SK-MEL-5 (cell line): ENCODE results near the gene GMDS. TPM values are rescaled to one million over a fixed set of nuclear protein-coding genes. Genes with fewer than 3 reads are reported as not detected.

Experiments used
- DNase-seq: peaks from one replicate; pipeline ENCODE4 v3.0.0-alpha.2; 2016; ENCODE audit warnings: low read depth, low spot score
- in situ Hi-C: cut with HindIII; loops from 2 replicates; pipeline ENCODE4 v1.10.0; 2016; ENCODE audit warnings: low sequenced_read_pairs, high pct_unique_total_duplicates, low pct_unique_long_range_greater_than_20kb
- total RNA-seq: library from RNA; depleted of rRNA; stranded (reverse); fragments of >200 nt; shearing (Covaris generic); gene quantifications from 2 replicates; pipeline ENCODE4 v1.2.3, GENCODE V29; 2014

The GMDS gene
- total RNA-seq, 1 experiment from 2014 or later: 23.6 TPM

- in situ Hi-C loops: no loop called here
- no peak for DNase-seq
These were observed 312.1 kb downstream of the GMDS start for GRCh38 chr6:1933292-1933691.

DNA sequence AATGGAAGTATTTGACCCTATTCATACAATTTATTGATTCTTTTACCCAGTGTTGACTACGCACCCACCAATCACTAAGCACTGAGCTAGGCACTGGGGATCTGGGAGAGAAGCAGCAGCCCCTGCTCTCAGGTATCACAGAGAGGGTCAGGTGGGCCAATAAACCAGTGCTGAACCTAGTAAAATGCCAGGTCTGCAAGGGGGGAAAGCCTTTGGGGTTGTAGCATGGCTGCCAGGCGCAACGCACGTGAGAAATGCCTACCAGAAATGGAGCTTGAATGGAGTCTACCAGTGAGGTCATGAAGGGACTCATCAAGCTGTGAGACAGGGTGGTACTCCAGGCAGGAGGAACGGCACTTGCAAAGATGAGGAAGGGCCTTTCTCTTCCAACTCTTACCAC lies 313.6 kb downstream of the GMDS start:
- DNase-seq: no peak
- in situ Hi-C loops: no loop called here

GRCh38 chr6:1930356-1930755 lies 315.0 kb downstream of the GMDS start:
- no peak for DNase-seq
- in situ Hi-C loops: no loop called here

DNA sequence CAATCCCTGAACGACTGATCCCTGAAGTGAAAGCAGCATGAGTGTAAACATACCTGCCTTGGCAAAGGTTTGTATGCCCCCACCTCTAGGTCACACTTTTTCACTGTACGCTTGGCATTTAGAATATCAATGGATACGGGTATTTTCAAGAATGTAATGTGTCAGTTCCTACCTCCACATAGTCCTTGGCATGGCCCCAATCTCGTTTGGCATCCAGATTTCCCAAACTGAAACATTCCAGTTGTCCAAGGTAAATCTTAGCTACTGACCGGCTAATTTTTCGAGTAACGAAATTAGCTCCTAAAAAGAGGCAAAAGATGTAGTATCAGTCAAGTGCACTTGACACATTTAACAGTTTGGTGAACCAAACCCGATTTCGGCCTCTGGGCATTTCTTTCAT lies 315.5 kb downstream of the GMDS start:
- DNase-seq: no peak
- in situ Hi-C loops: no loop called here

DNA sequence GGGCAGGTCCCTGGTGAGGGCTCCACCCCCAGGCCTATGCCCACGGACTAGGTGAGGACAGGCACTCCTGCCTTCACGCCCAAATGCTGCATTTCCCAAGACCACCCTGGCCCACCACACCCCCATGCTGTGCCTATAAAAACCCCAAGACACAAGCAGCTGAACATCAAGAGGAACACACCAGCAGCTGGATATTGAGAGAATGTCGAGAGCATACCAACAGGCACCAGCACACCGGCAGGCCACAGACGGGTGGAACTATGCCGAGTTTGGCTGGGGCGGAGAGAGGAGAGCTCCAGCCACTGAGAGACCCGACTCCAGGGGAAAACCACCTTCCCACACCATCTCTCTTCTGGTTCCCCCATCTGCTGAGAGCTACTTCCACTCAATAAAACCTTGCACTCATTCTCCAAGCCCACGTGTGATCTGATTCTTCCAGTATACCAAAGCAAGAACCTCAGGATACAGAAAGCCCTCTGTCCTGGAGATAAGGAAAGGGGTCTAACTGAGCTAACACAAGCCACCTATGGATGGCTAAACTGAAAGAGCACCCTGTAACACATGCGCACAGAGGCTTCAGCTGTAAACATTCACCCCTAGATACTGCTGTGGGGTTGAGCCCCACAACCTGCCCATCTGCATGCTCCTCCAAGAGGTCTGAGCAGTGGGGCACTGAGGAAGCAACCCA lies 319.5 kb downstream of the GMDS start:
- in situ Hi-C loops: no loop called here
- no peak for DNase-seq

- in situ Hi-C loops: loop anchor here (25.0 kb wide), 1 partner anchor 286 kb away; no protein-coding TSS in a partner anchor
- no peak for DNase-seq
These were observed 322.0 kb downstream of the GMDS start for GRCh38 chr6:1923449-1923848.

GRCh38 chr6:1917626-1918371 lies 327.6 kb downstream of the GMDS start:
- no peak for DNase-seq
- in situ Hi-C loops: loop anchor here (25.0 kb wide), 1 partner anchor 280 kb away; no protein-coding TSS in a partner anchor

DNA sequence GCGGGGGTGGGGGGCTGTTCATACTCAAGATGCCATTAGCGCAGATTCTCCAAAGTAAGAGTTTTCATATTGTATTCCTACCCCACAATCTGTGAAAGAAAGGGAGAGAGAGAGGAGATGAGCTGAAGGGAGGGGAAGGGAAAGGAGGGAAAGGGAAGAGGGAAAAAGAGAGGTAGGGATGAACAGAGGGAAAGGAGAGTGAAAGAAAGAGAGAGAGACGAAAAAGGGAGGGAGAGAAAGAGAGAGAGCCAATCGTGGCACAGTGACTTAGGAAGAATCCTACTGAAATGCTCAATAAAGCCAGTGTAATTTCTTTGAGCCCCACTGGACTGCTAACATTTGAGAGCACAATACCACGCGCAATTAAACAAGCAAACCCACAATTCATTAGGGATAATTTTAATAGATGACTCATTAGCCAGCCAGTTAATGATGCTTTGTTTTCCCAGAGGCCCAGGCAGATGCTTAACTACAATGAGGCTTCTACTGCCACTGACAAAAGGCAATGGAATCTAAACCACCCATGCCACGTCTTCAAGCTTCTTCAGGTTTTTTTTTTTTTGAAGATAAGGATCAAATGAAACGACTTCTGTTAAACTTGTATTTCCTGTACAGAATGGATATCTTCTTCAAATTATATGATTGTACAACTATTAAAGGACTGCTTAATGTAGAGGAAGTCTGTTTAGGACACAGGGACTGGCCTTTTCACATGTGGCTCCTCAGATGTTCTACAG lies 328.9 kb downstream of the GMDS start:
- in situ Hi-C loops: loop anchor here (25.0 kb wide), 1 partner anchor 279 kb away; no protein-coding TSS in a partner anchor
- DNase-seq: no peak

DNA sequence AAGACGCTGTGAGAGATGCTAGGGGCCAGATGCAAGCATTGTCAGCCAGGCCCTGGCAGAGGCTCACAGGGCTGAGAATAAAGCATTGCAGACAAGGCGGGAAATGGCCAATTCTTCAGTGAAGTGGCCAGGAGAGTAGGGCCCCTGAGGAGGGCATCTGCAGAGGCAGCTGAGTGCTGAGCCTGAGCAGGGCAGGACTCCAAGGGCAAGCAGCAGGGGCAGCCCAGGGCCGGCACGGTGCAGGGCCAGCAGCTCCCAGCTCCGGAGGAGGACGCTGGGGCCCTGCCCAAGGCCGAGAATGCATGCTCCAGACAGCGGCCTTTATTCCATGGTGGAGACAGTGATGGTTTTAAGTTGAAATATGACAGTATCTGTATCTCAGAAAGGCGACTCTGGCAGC lies 330.2 kb downstream of the GMDS start:
- no peak for DNase-seq
- in situ Hi-C loops: loop anchor here (25.0 kb wide), 1 partner anchor 278 kb away; no protein-coding TSS in a partner anchor

GRCh38 chr6:1913577-1913976 lies 331.8 kb downstream of the GMDS start:
- no peak for DNase-seq
- in situ Hi-C loops: loop anchor here (25.0 kb wide), 1 partner anchor 276 kb away; no protein-coding TSS in a partner anchor

GRCh38 chr6:1912731-1913130 lies 332.7 kb downstream of the GMDS start:
- DNase-seq: no peak
- in situ Hi-C loops: loop anchor here (25.0 kb wide), 1 partner anchor 275 kb away; no protein-coding TSS in a partner anchor

- DNase-seq: no peak
- in situ Hi-C loops: loop anchor here (25.0 kb wide), 1 partner anchor 274 kb away; no protein-coding TSS in a partner anchor
These were observed 333.9 kb downstream of the GMDS start for GRCh38 chr6:1911474-1911873.

DNA sequence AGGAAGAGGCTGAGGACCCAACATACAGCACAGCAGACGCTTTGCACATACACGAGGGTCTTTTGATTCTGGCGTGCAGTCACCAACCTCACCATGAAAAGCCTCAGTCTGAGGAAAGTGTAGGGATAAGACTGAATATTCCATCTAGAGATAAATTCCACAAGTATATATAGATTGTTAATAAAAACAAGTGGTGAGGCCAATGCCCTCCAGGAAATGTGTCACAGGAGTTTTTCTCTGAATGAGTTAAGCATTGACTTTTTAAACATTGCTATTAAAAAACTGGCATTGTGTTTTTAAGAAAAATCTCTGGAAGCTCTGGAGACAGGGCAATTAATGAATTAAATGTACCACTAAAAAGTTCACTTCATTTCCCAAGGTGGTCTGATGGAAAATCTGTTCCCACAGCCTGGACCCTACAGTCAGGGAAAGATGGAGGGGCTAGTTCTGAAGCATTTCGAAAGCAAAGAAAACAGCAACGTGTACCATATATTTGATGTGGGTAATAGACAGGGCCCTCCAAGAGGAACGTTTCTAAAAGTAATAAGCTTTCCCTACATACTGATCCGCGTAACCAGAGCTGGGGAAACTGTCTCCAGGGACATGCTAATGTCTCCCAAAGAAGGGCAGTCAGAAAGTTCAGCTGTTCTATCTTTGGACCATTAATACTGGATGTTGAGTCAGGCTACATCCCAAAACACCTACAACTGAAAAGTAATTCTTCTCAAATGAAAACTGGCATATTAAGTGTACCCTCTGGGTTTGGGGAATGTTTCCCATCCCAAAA lies 334.6 kb downstream of the GMDS start:
- no peak for DNase-seq
- in situ Hi-C loops: loop anchor here (25.0 kb wide), 1 partner anchor 274 kb away; no protein-coding TSS in a partner anchor

- in situ Hi-C loops: loop anchor here (25.0 kb wide), 1 partner anchor 271 kb away; no protein-coding TSS in a partner anchor
- DNase-seq: no peak
These were observed 336.6 kb downstream of the GMDS start for GRCh38 chr6:1908784-1909183.

DNA sequence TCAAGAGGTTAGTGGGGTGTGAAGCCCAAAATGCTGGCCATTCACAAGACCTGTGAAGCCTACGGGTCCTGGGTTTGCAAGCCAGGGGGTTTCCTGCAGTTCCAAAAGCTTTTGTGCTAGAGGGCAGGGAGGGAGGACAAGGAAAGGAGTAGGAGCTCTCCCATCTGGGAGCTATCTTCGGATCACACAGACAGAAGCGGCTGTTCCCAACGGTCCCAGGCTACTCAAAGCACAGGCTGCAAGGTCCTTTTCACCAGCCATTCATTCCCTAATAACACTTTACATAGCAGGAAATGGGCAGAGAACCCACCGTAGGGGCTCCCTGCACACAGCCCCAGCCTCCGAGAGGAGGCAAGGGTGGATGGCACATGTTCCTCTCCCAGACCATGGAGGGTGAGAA lies 338.8 kb downstream of the GMDS start:
- no peak for DNase-seq
- in situ Hi-C loops: loop anchor here (25.0 kb wide), 1 partner anchor 269 kb away; no protein-coding TSS in a partner anchor

DNA sequence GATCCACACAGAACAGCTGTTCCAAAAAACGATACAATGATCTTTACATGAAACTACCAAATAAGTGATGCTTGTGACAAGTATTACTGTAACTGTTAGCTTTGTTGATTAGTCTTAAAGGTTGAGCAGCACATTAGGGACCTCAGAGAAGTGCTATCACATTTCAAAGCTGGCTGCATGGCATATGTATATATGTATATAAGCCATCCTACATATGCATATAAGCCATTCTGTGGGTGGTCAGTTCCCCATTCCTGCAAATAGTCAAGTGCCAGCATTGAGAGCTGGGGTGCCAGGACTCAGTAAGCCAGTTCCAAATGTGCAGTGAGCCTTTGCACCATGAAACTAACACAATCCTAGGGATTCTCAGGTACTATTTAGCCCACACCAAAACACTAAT lies 339.4 kb downstream of the GMDS start:
- DNase-seq: no peak
- in situ Hi-C loops: loop anchor here (25.0 kb wide), 1 partner anchor 269 kb away; no protein-coding TSS in a partner anchor

DNA sequence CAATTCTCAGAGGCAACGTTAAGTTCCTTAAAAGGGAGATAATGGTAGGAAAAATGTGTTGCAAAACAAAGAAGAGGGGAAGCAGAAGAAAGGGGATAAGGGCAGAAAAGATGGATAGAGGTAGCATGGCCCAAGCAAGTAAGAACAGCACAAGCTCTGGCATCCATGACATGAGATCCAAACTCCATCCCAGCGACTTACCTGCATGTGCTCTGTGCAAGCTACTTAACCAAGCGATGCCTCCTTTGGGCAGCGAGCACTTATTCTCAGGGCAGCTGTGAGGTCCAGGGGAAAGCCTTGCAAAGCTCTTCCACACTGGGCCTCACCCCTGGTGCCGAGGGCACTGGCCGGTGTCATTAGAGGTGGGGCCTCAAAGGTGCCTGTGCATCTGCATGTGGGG lies 340.5 kb downstream of the GMDS start:
- in situ Hi-C loops: loop anchor here (25.0 kb wide), 1 partner anchor 268 kb away; no protein-coding TSS in a partner anchor
- no peak for DNase-seq
